Lower leg skin (tissue), 3 donors: ENCODE results near the gene ZNF768.

Experiments
- POLR2A ChIP-seq, 2 donors: fragments of 450-650 bp; IDR thresholded peaks; one replicate each; pipeline ENCODE4 v1.6.1; 2016 to 2017; ENCODE audit warnings: antibody characterized with exemption in 2 of 2, mild to moderate bottlenecking in 1 of 2, moderate library complexity in 1 of 2
- TF ChIP-seq, protein P1 (sequence below), 3 donors: fragments of 450-650 bp; IDR thresholded peaks; one replicate each; pipeline ENCODE4 v1.5.1; 2016; ENCODE audit warnings: antibody characterized with exemption in 3 of 3, mild to moderate bottlenecking in 3 of 3, moderate library complexity in 2 of 3

DNA sequence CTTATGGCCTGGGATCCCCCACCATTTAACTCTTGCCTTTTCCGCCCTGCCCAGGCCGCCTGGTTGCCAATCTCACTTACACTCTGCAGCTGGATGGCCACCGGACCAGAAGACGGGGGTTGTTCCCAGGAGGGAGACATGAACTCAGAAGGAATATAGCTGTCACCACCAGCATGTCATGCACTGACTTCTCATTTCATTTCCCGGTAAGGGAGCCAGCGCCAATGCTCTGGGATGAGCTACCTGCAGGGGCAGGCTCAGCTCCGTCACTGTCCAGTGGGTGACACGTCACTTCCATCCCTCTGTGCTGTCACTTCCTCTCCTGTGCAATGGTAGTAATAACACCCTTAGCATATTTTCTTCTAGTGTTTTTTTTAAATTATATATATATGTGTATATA is 27.1 kb downstream of the ZNF768 start:
- TF ChIP-seq, protein P1, sequence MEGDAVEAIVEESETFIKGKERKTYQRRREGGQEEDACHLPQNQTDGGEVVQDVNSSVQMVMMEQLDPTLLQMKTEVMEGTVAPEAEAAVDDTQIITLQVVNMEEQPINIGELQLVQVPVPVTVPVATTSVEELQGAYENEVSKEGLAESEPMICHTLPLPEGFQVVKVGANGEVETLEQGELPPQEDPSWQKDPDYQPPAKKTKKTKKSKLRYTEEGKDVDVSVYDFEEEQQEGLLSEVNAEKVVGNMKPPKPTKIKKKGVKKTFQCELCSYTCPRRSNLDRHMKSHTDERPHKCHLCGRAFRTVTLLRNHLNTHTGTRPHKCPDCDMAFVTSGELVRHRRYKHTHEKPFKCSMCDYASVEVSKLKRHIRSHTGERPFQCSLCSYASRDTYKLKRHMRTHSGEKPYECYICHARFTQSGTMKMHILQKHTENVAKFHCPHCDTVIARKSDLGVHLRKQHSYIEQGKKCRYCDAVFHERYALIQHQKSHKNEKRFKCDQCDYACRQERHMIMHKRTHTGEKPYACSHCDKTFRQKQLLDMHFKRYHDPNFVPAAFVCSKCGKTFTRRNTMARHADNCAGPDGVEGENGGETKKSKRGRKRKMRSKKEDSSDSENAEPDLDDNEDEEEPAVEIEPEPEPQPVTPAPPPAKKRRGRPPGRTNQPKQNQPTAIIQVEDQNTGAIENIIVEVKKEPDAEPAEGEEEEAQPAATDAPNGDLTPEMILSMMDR (IDR thresholded peaks at IDR 0.05) = no peak
- TF ChIP-seq POLR2A (IDR thresholded peaks at IDR 0.05) = no peak
